Testis (tissue), 3 donors: ENCODE data around the gene KRT14. TPM values are rescaled to one million over a fixed set of nuclear protein-coding genes. Genes with fewer than 3 reads are reported as not detected.

ENCODE experiments used
- DNase-seq: peaks from one replicate; pipeline ENCODE4 v3.0.0-alpha.2; 2019
- H3K27ac ChIP-seq, 2 donors: fragments of 200-600 bp; sonication (generic); one replicate each; pipeline ENCODE4 v1.5.1; 2019
- H3K27me3 ChIP-seq: fragments of 200-600 bp; sonication (generic); one replicate; pipeline ENCODE4 v1.5.1; 2019
- H3K36me3 ChIP-seq: fragments of 200-600 bp; sonication (generic); one replicate; pipeline ENCODE4 v1.5.1; 2017; ENCODE audit warnings: low read depth; ENCODE audit errors: missing control alignments
- H3K4me1 ChIP-seq: fragments of 200-600 bp; sonication (generic); one replicate; pipeline ENCODE4 v1.5.1; 2019
- H3K4me3 ChIP-seq, 2 donors: fragments of 200-600 bp; sonication (generic); one replicate each; pipeline ENCODE4 v1.5.1; 2017 to 2019
- H3K9me3 ChIP-seq: fragments of 200-600 bp; sonication (generic); one replicate; pipeline ENCODE4 v1.5.1; 2017
- POLR2A ChIP-seq: fragments of 450-650 bp; IDR thresholded peaks from one replicate; pipeline ENCODE4 v1.6.1; 2017; ENCODE audit warnings: antibody characterized with exemption, mild to moderate bottlenecking, moderate library complexity
- WGBS, 2 donors: methylation state at CpG; one replicate each; pipeline ENCODE4 v1.1.5; 2018; 5-methylcytosine and 5-hydroxymethylcytosine counted together
- intact Hi-C: fragments of 100-400 bp; cut with DNase I; formaldehyde crosslinking; loops from one replicate; pipeline ENCODE4 v1.15.1; 2023; ENCODE audit warnings: low total_unique reads
- polyA plus RNA-seq: library from polyadenylated mRNA; stranded (reverse); fragments of 350-450 nt; fragmentation: Illumina TruSeq; extraction: RNeasy Lipid Tissue Mini Kit (QIAGEN cat#74804); gene quantifications from one replicate; pipeline ENCODE4 v1.2.3, GENCODE V29; 2014; ENCODE audit warnings: low read depth, low replicate concordance; ENCODE audit not compliant: insufficient read depth
- total RNA-seq, 2 donors: library from RNA; depleted of rRNA; stranded (reverse); fragments of >200 nt; gene quantifications; one replicate each; pipeline ENCODE4 v1.2.3, GENCODE V29; 2016
- TF ChIP-seq, protein P1 (sequence below), 3 experiments: fragments of 450-650 bp in 2 of 3; fragments of 200-600 bp in 1 of 3; sonication (generic) in 1 of 3; IDR thresholded peaks; one replicate each; pipeline ENCODE4 v1.5.1; 2016 to 2019; ENCODE audit warnings: antibody characterized with exemption in 3 of 3, mild to moderate bottlenecking in 2 of 3, moderate library complexity in 1 of 3

Gene KRT14
- total and polyA plus RNA-seq, 3 donors from 2014 or later, result 0.24 to 0.37 TPM; not detected in 1

DNA sequence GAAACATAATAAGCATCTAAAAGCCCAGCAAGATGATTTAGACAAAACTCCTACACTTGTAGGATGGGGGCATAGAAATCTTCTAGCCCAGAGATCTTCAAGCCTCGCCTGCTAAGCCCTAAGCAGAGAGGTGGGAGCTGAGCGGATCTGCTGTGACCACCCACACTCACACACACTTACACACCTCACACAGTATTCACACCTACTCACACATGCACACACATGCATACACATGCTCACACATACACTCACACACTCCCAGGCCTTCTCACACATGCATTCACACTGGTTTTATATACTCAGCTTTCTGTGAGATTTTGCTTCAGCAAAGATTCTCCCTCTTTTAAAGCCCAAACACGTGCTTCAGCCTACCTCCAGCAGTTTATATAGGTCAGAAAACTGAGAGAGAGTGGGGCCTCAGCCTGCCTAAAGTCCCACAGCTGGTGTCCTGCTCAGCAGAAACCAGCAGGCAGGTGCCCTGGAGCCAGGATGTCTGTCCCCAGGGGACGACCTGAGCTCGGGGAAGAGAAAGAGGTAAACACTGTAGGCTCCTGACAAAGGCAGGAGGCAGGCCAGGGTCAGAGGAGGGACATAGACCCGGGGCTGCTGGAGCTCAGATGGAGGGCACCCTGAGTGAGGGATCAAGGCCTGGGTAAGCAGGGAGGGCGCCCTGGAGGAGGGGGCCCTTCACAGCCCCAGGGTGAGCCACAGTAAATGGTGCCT, 46.6 kb downstream of the KRT14 start:
- no peak overlapping the region for H3K27ac ChIP-seq
- H3K4me1 ChIP-seq, result no peaks in the 10 kb centered on the region
- intact Hi-C loops, result no loop called here
- H3K27me3 ChIP-seq, result no peaks in the 10 kb centered on the region
- no peaks in the 10 kb centered on the region for H3K36me3 ChIP-seq
- TF ChIP-seq, protein P1, sequence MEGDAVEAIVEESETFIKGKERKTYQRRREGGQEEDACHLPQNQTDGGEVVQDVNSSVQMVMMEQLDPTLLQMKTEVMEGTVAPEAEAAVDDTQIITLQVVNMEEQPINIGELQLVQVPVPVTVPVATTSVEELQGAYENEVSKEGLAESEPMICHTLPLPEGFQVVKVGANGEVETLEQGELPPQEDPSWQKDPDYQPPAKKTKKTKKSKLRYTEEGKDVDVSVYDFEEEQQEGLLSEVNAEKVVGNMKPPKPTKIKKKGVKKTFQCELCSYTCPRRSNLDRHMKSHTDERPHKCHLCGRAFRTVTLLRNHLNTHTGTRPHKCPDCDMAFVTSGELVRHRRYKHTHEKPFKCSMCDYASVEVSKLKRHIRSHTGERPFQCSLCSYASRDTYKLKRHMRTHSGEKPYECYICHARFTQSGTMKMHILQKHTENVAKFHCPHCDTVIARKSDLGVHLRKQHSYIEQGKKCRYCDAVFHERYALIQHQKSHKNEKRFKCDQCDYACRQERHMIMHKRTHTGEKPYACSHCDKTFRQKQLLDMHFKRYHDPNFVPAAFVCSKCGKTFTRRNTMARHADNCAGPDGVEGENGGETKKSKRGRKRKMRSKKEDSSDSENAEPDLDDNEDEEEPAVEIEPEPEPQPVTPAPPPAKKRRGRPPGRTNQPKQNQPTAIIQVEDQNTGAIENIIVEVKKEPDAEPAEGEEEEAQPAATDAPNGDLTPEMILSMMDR (IDR thresholded peaks at IDR 0.05), result no peak
- no peak for TF ChIP-seq POLR2A
- WGBS, 2 donors, result 82 to 84% methylated on average over 7 of the region's 7 CpGs
- no peak for DNase-seq
- no peaks in the 10 kb centered on the region for H3K9me3 ChIP-seq
- H3K4me3 ChIP-seq, result no peak overlapping the region

DNA sequence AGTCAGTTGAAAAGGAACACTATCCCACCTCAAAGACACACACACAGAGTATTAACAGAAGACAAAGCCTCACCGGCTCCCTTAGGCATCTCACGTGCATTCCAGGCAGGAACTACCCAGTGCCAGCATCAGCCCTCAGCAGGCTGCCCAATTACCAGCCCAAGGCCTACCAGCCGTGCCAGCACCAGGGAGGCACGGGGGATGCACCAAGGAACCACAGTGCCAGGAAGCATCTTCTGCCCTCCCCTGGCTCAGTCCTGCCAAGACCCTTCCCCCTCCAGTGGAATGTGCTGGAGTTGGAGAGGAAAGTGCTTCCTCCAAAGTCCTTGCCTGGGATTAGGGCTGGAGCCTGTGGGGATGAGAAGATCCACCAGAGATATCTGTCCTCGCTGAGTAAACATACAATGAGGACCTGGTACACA, 47.6 kb downstream of the KRT14 start:
- WGBS, 2 donors, result 71 to 74% methylated on average over 5 of the region's 5 CpGs
- H3K4me3 ChIP-seq, result no peak overlapping the region
- intact Hi-C loops, result no loop called here
- H3K36me3 ChIP-seq, result no peaks in the 10 kb centered on the region
- DNase-seq, result no peak
- no peaks in the 10 kb centered on the region for H3K4me1 ChIP-seq
- H3K27ac ChIP-seq, result no peak overlapping the region
- no peaks in the 10 kb centered on the region for H3K9me3 ChIP-seq
- no peak for TF ChIP-seq POLR2A
- TF ChIP-seq, protein P1 (IDR thresholded peaks at IDR 0.05), result no peak
- no peaks in the 10 kb centered on the region for H3K27me3 ChIP-seq

DNA sequence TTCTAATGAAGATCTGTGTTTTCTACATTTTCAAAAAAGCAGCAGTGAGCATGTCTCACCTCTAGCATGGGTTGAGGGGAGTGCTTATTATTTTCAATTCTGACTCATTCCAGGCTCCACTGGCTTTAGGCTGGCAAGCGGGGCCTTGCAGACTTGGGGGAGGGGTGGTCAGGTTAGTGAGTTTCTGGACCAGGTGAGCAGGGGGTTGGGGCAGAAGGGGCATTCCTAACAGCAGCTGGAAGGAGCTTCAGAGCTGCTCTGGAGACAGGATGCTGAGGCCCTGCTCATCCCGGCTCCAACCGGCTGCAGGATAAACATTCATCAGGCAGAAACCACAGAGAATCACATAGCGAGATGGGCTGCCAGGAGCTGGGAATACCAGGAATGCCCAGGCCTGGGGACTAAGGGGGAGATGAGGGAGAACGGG, 48.1 kb downstream of the KRT14 start:
- no peak overlapping the region for H3K4me3 ChIP-seq
- H3K4me1 ChIP-seq, result no peaks in the 10 kb centered on the region
- DNase-seq, result no peak
- H3K36me3 ChIP-seq, result no peaks in the 10 kb centered on the region
- no peaks in the 10 kb centered on the region for H3K9me3 ChIP-seq
- 73 to 83% methylated on average over 5 of the region's 5 CpGs for WGBS, 2 donors
- intact Hi-C loops, result no loop called here
- H3K27me3 ChIP-seq, result no peaks in the 10 kb centered on the region
- no peak overlapping the region for H3K27ac ChIP-seq
- no peak for TF ChIP-seq POLR2A
- TF ChIP-seq, protein P1 (IDR thresholded peaks at IDR 0.05), result no peak

DNA sequence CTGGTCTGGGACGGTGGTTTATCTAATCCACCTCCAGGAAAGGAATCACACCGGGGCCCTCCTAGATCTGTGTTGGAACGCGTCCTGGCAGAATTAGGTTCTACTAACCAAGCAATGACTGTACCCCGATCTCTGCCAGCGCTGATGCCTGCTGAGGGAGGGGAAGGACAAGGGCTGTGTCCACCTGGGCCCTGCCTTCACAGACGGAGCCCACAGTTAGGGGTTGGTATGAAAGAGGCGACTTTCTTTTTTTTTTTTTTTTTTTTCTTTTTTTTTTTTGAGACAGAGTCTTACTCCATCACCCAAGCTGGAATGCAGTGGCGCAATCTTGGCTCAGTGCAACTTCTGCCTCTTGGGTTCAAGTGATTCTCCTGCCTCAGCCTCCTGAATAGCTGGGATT, 48.7 kb downstream of the KRT14 start:
- intact Hi-C loops, result no loop called here
- no peaks in the 10 kb centered on the region for H3K27me3 ChIP-seq
- DNase-seq, result no peak
- no peaks in the 10 kb centered on the region for H3K36me3 ChIP-seq
- H3K4me3 ChIP-seq, result no peak overlapping the region
- H3K4me1 ChIP-seq, result no peaks in the 10 kb centered on the region
- 90 to 93% methylated on average over 9 of the region's 9 CpGs for WGBS, 2 donors
- no peak overlapping the region for H3K27ac ChIP-seq
- H3K9me3 ChIP-seq, result no peaks in the 10 kb centered on the region
- TF ChIP-seq POLR2A, result no peak
- TF ChIP-seq, protein P1 (IDR thresholded peaks at IDR 0.05), result no peak

DNA sequence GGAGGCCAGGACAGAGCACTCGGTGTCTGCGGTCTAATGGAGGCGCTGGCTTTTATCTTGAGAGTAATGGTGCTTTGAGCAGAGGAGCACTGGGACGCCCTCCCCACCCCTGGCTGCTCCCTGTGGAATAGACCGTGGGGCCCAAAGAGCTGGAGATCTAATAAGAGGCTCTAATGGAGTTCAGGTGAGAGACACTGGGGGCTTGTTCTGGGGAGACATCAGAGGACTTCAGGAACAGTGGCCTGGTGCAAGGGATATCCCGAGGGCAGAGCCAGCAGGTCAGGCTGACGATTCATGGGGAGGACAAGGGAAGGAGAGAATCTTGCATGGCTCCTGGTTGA, 49.1 kb downstream of the KRT14 start:
- no peaks in the 10 kb centered on the region for H3K27me3 ChIP-seq
- H3K4me1 ChIP-seq, result no peaks in the 10 kb centered on the region
- H3K36me3 ChIP-seq, result no peaks in the 10 kb centered on the region
- intact Hi-C loops, result no loop called here
- no peak for DNase-seq
- no peak overlapping the region for H3K4me3 ChIP-seq
- H3K9me3 ChIP-seq, result no peaks in the 10 kb centered on the region
- WGBS, 2 donors, result 84 to 96% methylated on average over 7 of the region's 7 CpGs
- TF ChIP-seq, protein P1 (IDR thresholded peaks at IDR 0.05), result no peak
- TF ChIP-seq POLR2A, result no peak
- no peak overlapping the region for H3K27ac ChIP-seq
